GM12878 (cell line): ENCODE data around the gene OR52I2. TPM values are rescaled to one million over a fixed set of nuclear protein-coding genes. Genes with fewer than 3 reads are reported as not detected.

ENCODE experiments used
- ATAC-seq: fragments of 200-7000 bp; cut with Tn5 transposase; 3 replicates; pipeline ENCODE4 v1.9.1; 2020; ENCODE audit warnings: mild to moderate bottlenecking, moderate library complexity
- BruUV-seq: library from RNA; stranded (reverse); fragments of 400-500 nt; replicated peaks from 2 replicates; lab custom pipeline; 2021; lab: Mats Ljungman, UMichigan
- CTCF ChIA-PET: fragments of 300-600 bp; sonication (Branson Sonifier 250); formaldehyde crosslinking; extraction: SDS; loops from one replicate; lab custom pipeline; 2021; ENCODE audit warnings: inconsistent platforms; lab: Yijun Ruan, JAX
- POLR2A ChIA-PET: fragments of 350-600 bp; formaldehyde crosslinking; extraction: SDS; loops from one replicate; lab custom pipeline; 2021; ENCODE audit warnings: inconsistent platforms; lab: Charles Lee
- RAD21 ChIA-PET: fragments of 300-600 bp; sonication (Branson Sonifier 250); formaldehyde crosslinking; loops from one replicate; lab custom pipeline; 2023; ENCODE audit warnings: antibody characterized with exemption; ENCODE audit not compliant: unreplicated experiment; lab: Charles Lee
- SMC1A ChIA-PET: fragments of 300-600 bp; sonication (Branson Sonifier 250); formaldehyde crosslinking; loops from one replicate; lab custom pipeline; 2023; ENCODE audit not compliant: unreplicated experiment, uncharacterized antibody; lab: Charles Lee
- DNase-seq: peaks from one replicate; pipeline ENCODE4 v3.0.0-alpha.2; 2011; ENCODE audit warnings: low read depth, low spot score
- FAIRE-seq: peaks from 3 replicates; lab custom pipeline; 2011; peaks lifted over from hg19 to GRCh38; lab: Jason Lieb, UNC
- H2AFZ ChIP-seq: 2 replicates; pipeline ENCODE4 v1.6.0; 2011; ENCODE audit warnings: low read depth, low read length, control low read depth; ENCODE audit not compliant: control insufficient read depth
- H3K27ac ChIP-seq: 2 replicates; pipeline ENCODE4 v1.5.1; 2011; ENCODE audit warnings: control low read depth; ENCODE audit not compliant: control insufficient read depth, insufficient read depth
- H3K27me3 ChIP-seq, 2 experiments: replicated peaks in 1 of 2; 2 replicates each; pipeline versions ENCODE4 v1.6.0 to v1.6.1; 2011; ENCODE audit warnings: low read length in 1 of 2; ENCODE audit not compliant: control insufficient read depth in 2 of 2, insufficient read depth in 2 of 2
- H3K36me3 ChIP-seq, 2 experiments: 2 replicates each; pipeline ENCODE4 v1.5.1; 2011; ENCODE audit warnings: low read length in 1 of 2; ENCODE audit not compliant: control insufficient read depth in 2 of 2, insufficient read depth in 2 of 2
- H3K4me1 ChIP-seq: 2 replicates; pipeline ENCODE4 v1.6.1; 2011; ENCODE audit warnings: mild to moderate bottlenecking, low read length, moderate library complexity, mixed read lengths; ENCODE audit not compliant: control insufficient read depth, insufficient read depth
- H3K4me2 ChIP-seq: 2 replicates; pipeline ENCODE4 v1.6.0; 2011; ENCODE audit warnings: control low read depth; ENCODE audit not compliant: control insufficient read depth, insufficient read depth
- H3K4me3 ChIP-seq: fragments of 200-600 bp; sonication (generic); 2 replicates; pipeline ENCODE4 v1.5.1; 2016
- H3K79me2 ChIP-seq: 2 replicates; pipeline ENCODE4 v1.6.0; 2011; ENCODE audit warnings: low read length; ENCODE audit not compliant: control insufficient read depth, insufficient read depth
- H3K9ac ChIP-seq: 2 replicates; pipeline ENCODE4 v1.8.0; 2011; ENCODE audit warnings: low read length, control low read depth, mixed read lengths; ENCODE audit not compliant: control insufficient read depth, insufficient read depth
- H3K9me3 ChIP-seq: replicated peaks from 3 replicates; pipeline ENCODE4 v1.5.1; 2011; ENCODE audit warnings: mild to moderate bottlenecking, low read length; ENCODE audit not compliant: control insufficient read depth, insufficient read depth
- H4K20me1 ChIP-seq: 2 replicates; pipeline ENCODE4 v1.6.0; 2011; ENCODE audit not compliant: control insufficient read depth, insufficient read depth
- CEBPB ChIP-seq, 2 experiments: fragments of 150-350 bp in 1 of 2; IDR thresholded peaks; 2 replicates each; pipeline ENCODE4 v1.6.1; 2012 to 2014; ENCODE audit warnings: low read depth in 2 of 2, low read length in 2 of 2, borderline replicate concordance in 1 of 2, inconsistent platforms in 1 of 2
- GATAD2B ChIP-seq: fragments of 450-650 bp; conservative IDR thresholded peaks from 2 replicates; pipeline ENCODE4 v1.6.1; 2017; ENCODE audit warnings: low read depth, mild to moderate bottlenecking, moderate library complexity
- IRF4 ChIP-seq: IDR thresholded peaks from 2 replicates; pipeline ENCODE4 v1.6.1; 2011; ENCODE audit warnings: low read depth, low read length
- LARP7 ChIP-seq: fragments of 450-650 bp; IDR thresholded peaks from 2 replicates; pipeline ENCODE4 v1.6.1; 2017; ENCODE audit warnings: mild to moderate bottlenecking
- MYC ChIP-seq: IDR thresholded peaks from 2 replicates; pipeline ENCODE4 v1.6.1; 2011; ENCODE audit warnings: mild to moderate bottlenecking, low read length, moderate library complexity, inconsistent platforms; ENCODE audit not compliant: insufficient read depth, insufficient replicate concordance, insufficient read length, severe bottlenecking
- NFIC ChIP-seq: IDR thresholded peaks from 2 replicates; pipeline ENCODE4 v1.6.1; 2012; ENCODE audit warnings: low read depth, mild to moderate bottlenecking, inconsistent platforms, low read length, moderate library complexity
- RB1 ChIP-seq: fragments of 450-650 bp; formaldehyde crosslinking; IDR thresholded peaks from 2 replicates; pipeline ENCODE4 v1.6.1; 2017; ENCODE audit warnings: mild to moderate bottlenecking, borderline replicate concordance
- SMC3 ChIP-seq: IDR thresholded peaks from 2 replicates; pipeline ENCODE4 v1.6.1; 2011; ENCODE audit warnings: low read length, improper control_type of control experiment, borderline replicate concordance
- WRNIP1 ChIP-seq: IDR thresholded peaks from 2 replicates; pipeline ENCODE4 v1.6.1; 2011; ENCODE audit warnings: low read depth, low read length, improper control_type of control experiment, borderline replicate concordance
- YBX1 ChIP-seq: fragments of 450-650 bp; IDR thresholded peaks from 2 replicates; pipeline ENCODE4 v1.6.1; 2016; ENCODE audit warnings: antibody characterized with exemption
- YY1 ChIP-seq: IDR thresholded peaks from 2 replicates; pipeline ENCODE4 v1.6.1; 2011; ENCODE audit warnings: low read depth, mild to moderate bottlenecking, low read length
- WGBS: methylation state at CpG from one replicate; pipeline ENCODE4 v1.1.6; 2016; ENCODE audit warnings: low lambda C conversion rate; ENCODE audit not compliant: insufficient replicate concordance, insufficient coverage; ENCODE audit errors: missing lambda C conversion rate; 5-methylcytosine and 5-hydroxymethylcytosine counted together
- in situ Hi-C: fragments of 300-500 bp; cut with MboI; formaldehyde crosslinking; loops from 9 replicates; pipeline ENCODE4 v1.14.3; 2018; ENCODE audit warnings: mixed read lengths
- intact Hi-C: fragments of 100-400 bp; cut with micrococcal nuclease; formaldehyde crosslinking; loops from one replicate; pipeline ENCODE4 v1.14.2; 2022; ENCODE audit not compliant: unreplicated experiment
- polyA plus RNA-seq, 11 experiments: library from polyadenylated mRNA; depleted of rRNA in 4 of 11; unstranded in 6 of 11; stranded (reverse) in 5 of 11; fragments of >200 nt; fragmentation: Nextera tagmentation in 4 of 11; fragmentation: Illumina TruSeq in 1 of 11; extraction: Ambion mirVana in 4 of 11; extraction: Trizol in 1 of 11; gene quantifications; 1 replicate in 1 of 11; 2 replicates in 10 of 11; pipeline versions ENCODE4 v1.2.1 to v1.2.3, GENCODE V29; 2011 to 2016; ENCODE audit warnings: inconsistent platforms in 2 of 11, missing spikeins in 2 of 11, low read depth in 1 of 11
- total RNA-seq, 4 experiments: library from RNA; depleted of rRNA in 3 of 4; stranded (reverse); fragments of >200 nt in 3 of 4; fragmentation: Illumina TruSeq in 1 of 4; extraction: Trizol in 1 of 4; gene quantifications; 2 replicates each; pipeline versions ENCODE4 v1.2.1 to v1.2.3, GENCODE V29; 2013 to 2021
- TF ChIP-seq, protein P1 (sequence below): fragments of 450-650 bp; IDR thresholded peaks from 2 replicates; pipeline ENCODE4 v1.6.1; 2017; ENCODE audit warnings: borderline replicate concordance
- TF ChIP-seq, protein P2 (sequence below), 3 experiments: IDR thresholded peaks in 2 of 3; conservative IDR thresholded peaks in 1 of 3; 2 replicates each; pipeline ENCODE4 v1.5.1; 2011; ENCODE audit warnings: low read depth in 3 of 3, low read length in 3 of 3, mild to moderate bottlenecking in 3 of 3, control low read depth in 2 of 3, moderate library complexity in 2 of 3, inconsistent platforms in 1 of 3, mixed read lengths in 1 of 3; ENCODE audit not compliant: control insufficient read depth in 2 of 3, insufficient read depth in 1 of 3; ENCODE audit errors: extremely low read depth in 1 of 3
- TF ChIP-seq, protein P3 (sequence below): fragments of 450-650 bp; IDR thresholded peaks from 2 replicates; pipeline ENCODE4 v1.6.1; 2016; ENCODE audit warnings: mild to moderate bottlenecking
- TF ChIP-seq, protein P4 (sequence below): fragments of 150-350 bp; IDR thresholded peaks from 2 replicates; pipeline ENCODE4 v1.6.1; 2014; ENCODE audit warnings: mild to moderate bottlenecking, low read depth, low read length

Gene OR52I2
- total and polyA plus RNA-seq, 10 of the 15 experiments (the other 5 are each of a cell fraction or from before 2014, with no cell fraction given): 0.04 to 0.05 TPM; not detected in 8

DNA sequence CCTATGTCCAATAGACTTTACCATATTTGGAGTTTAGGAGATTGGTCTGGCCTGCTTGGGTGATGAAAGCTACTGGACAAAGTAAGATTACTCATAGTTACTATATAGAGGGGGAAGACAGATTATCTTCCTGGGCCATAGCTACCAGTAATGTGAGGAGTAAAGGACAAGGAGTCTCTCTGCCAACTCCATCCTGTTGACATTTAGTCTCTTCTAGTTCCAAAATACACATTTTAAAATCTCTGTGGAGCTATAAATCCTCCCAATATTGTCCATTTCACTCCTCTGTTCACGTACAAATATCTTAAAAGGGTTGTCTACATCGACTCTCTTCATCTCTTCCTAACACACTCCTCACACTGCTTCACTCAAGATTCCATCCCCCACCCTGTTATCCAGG is 54.6 kb downstream of the OR52I2 start (continued):
- TF ChIP-seq, protein P1, sequence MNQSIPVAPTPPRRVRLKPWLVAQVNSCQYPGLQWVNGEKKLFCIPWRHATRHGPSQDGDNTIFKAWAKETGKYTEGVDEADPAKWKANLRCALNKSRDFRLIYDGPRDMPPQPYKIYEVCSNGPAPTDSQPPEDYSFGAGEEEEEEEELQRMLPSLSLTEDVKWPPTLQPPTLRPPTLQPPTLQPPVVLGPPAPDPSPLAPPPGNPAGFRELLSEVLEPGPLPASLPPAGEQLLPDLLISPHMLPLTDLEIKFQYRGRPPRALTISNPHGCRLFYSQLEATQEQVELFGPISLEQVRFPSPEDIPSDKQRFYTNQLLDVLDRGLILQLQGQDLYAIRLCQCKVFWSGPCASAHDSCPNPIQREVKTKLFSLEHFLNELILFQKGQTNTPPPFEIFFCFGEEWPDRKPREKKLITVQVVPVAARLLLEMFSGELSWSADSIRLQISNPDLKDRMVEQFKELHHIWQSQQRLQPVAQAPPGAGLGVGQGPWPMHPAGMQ: no peak
- TF ChIP-seq YBX1 (no peak), CEBPB (IDR thresholded peaks at IDR 0.05; ENCODE audit: borderline replicate concordance in 1 of 2, low read depth in 2 of 2, low read length in 2 of 2) (no peak)

DNA sequence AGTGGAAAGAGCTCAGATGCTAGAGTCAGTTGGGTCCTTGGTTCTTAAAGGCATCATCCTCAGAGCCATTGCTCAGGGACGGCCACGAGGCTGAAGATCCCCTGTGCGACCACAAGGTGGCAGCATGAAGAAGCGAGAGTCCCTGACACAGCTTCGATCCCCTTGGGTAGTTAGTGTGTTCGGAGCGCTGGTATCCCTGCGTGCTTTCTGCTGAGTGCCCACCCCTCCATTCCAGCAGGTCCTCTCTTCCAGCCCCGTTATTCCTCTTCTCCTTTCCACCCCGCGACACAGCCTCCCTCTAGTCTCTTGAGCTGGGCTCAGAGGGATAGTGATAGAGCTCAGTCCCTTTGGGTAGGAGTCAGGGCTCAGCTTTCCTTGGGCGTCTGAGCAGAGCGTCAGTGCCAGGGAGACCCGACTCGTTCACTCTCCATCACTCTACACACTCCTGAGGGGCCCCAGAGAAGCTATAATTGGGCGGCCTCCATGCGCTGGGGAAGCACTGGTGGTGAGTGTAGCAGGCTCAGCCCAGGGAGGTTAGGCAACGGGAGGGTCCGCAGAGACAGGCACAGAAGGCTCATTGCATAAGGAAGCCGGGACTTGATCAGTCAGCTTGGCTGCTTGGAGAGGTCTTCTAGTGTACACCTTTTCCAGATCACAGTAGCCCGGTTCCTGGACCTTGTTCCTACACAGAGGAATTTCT is 55.6 kb downstream of the OR52I2 start, which contains the start of gene OR51D1:
TSS of gene OR51D1 (plus strand) at position 516 of the 700 bp plus-strand sequence. CDS start 2,314 bp downstream, outside the sequence.
- Histone ChIP-seq H3K27me3 (no peaks in the 10 kb centered on the region; a peak in 1 of 4 replicates), H3K79me2 (no peaks in the 10 kb centered on the region), H3K4me2 (no peak within 1 kb of the TSS), H4K20me1 (no peaks in the 10 kb centered on the region), H3K4me1 (no peaks in the 10 kb centered on the region), H3K9me3 (no peaks in the 10 kb centered on the region), H3K9ac (no peak within 1 kb of the TSS), H3K36me3 (no peaks in the 10 kb centered on the region), H3K27ac (no peak within 1 kb of the TSS), H3K4me3 (no peak within 1 kb of the TSS), H2AFZ (no peak within 1 kb of the TSS)
- CTCF ChIA-PET: interaction anchor here (0.7 to 3.9 kb wide), 25 partner anchors 9 to 749 kb away, joined by 3 to 28 read pairs (median 5); partner anchors contain the start of gene TRIM68
- in situ Hi-C loops: loop anchor here (5.0 kb wide), 2 partner anchors 190 to 355 kb away; partner anchors contain the start of gene OR51L1
- DNase-seq (peak; percentile 21), FAIRE-seq (peak; percentile 27), ATAC-seq (peak; percentile 99)
- 18% methylated on average over 21 of the region's 21 CpGs for WGBS
- RAD21 ChIA-PET: interaction anchor here (0.6 to 2.6 kb wide), 7 partner anchors 9 to 455 kb away, joined by 3 to 21 read pairs (median 4); no protein-coding TSS in a partner anchor
- SMC1A ChIA-PET: interaction anchor here (0.5 to 2.8 kb wide), 20 partner anchors 9 to 978 kb away, joined by 3 to 19 read pairs (median 3); no protein-coding TSS in a partner anchor
- POLR2A ChIA-PET: no interaction called here
- no TSS peak for BruUV-seq
- intact Hi-C loops: loop anchor here (1.0 to 5.0 kb wide), 3 partner anchors 190 to 450 kb away; no protein-coding TSS in a partner anchor
- TF ChIP-seq, protein P2, sequence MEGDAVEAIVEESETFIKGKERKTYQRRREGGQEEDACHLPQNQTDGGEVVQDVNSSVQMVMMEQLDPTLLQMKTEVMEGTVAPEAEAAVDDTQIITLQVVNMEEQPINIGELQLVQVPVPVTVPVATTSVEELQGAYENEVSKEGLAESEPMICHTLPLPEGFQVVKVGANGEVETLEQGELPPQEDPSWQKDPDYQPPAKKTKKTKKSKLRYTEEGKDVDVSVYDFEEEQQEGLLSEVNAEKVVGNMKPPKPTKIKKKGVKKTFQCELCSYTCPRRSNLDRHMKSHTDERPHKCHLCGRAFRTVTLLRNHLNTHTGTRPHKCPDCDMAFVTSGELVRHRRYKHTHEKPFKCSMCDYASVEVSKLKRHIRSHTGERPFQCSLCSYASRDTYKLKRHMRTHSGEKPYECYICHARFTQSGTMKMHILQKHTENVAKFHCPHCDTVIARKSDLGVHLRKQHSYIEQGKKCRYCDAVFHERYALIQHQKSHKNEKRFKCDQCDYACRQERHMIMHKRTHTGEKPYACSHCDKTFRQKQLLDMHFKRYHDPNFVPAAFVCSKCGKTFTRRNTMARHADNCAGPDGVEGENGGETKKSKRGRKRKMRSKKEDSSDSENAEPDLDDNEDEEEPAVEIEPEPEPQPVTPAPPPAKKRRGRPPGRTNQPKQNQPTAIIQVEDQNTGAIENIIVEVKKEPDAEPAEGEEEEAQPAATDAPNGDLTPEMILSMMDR (IDR thresholded peaks at IDR 0.05 in 2 of 3, conservative IDR thresholded peaks at IDR 0.05 in 1 of 3; ENCODE audit: control insufficient read depth in 2 of 3, extremely low read depth in 1 of 3, insufficient read depth in 1 of 3, low read depth in 3 of 3, low read length in 3 of 3): peak; percentile 90 to 94 (median 91)
- TF ChIP-seq NFIC: no peak
- TF ChIP-seq RB1: no peak
- TF ChIP-seq, protein P3, sequence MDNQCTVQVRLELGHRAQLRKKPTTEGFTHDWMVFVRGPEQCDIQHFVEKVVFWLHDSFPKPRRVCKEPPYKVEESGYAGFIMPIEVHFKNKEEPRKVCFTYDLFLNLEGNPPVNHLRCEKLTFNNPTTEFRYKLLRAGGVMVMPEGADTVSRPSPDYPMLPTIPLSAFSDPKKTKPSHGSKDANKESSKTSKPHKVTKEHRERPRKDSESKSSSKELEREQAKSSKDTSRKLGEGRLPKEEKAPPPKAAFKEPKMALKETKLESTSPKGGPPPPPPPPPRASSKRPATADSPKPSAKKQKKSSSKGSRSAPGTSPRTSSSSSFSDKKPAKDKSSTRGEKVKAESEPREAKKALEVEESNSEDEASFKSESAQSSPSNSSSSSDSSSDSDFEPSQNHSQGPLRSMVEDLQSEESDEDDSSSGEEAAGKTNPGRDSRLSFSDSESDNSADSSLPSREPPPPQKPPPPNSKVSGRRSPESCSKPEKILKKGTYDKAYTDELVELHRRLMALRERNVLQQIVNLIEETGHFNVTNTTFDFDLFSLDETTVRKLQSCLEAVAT: no peak
- no peak for TF ChIP-seq GATAD2B
- TF ChIP-seq SMC3: peak; percentile 93
- TF ChIP-seq, protein P4, sequence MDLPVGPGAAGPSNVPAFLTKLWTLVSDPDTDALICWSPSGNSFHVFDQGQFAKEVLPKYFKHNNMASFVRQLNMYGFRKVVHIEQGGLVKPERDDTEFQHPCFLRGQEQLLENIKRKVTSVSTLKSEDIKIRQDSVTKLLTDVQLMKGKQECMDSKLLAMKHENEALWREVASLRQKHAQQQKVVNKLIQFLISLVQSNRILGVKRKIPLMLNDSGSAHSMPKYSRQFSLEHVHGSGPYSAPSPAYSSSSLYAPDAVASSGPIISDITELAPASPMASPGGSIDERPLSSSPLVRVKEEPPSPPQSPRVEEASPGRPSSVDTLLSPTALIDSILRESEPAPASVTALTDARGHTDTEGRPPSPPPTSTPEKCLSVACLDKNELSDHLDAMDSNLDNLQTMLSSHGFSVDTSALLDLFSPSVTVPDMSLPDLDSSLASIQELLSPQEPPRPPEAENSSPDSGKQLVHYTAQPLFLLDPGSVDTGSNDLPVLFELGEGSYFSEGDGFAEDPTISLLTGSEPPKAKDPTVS: no peak
- TF ChIP-seq WRNIP1: 0 out of 2 replicates have a peak, but pooled peaks have one; percentile 43
- no peak for TF ChIP-seq MYC
- peak; percentile 66 for TF ChIP-seq YY1
- no peak for TF ChIP-seq LARP7
- 0 out of 2 replicates have a peak, but pooled peaks have one; percentile 44 for TF ChIP-seq IRF4
